BLaER1 (cell line): ENCODE results near the gene USP40.

Source experiments
- H3K27ac ChIP-seq: shearing (Covaris generic); formaldehyde crosslinking; 2 replicates; pipeline ENCODE4 v1.8.1; 2022
- H3K27me3 ChIP-seq: shearing (Covaris generic); formaldehyde crosslinking; 2 replicates; pipeline ENCODE4 v1.8.1; 2022
- H3K36me3 ChIP-seq: shearing (Covaris generic); formaldehyde crosslinking; 2 replicates; pipeline ENCODE4 v1.8.1; 2022
- H3K4me1 ChIP-seq: shearing (Covaris generic); formaldehyde crosslinking; 2 replicates; pipeline ENCODE4 v1.8.1; 2022
- H3K4me2 ChIP-seq: shearing (Covaris generic); formaldehyde crosslinking; 2 replicates; pipeline ENCODE4 v1.8.1; 2022
- H3K4me3 ChIP-seq: shearing (Covaris generic); formaldehyde crosslinking; 2 replicates; pipeline ENCODE4 v1.8.1; 2022
- H3K9ac ChIP-seq: shearing (Covaris generic); formaldehyde crosslinking; 2 replicates; pipeline ENCODE4 v1.8.1; 2022
- H3K9me3 ChIP-seq: shearing (Covaris generic); formaldehyde crosslinking; 2 replicates; pipeline ENCODE4 v1.8.1; 2022
- H4K20me1 ChIP-seq: shearing (Covaris generic); formaldehyde crosslinking; 2 replicates; pipeline ENCODE4 v1.8.1; 2022
- Cebpa-rat ChIP-seq: shearing (Covaris generic); IDR thresholded peaks from 2 replicates; pipeline ENCODE4 v1.8.1; 2022

Gene USP40

DNA sequence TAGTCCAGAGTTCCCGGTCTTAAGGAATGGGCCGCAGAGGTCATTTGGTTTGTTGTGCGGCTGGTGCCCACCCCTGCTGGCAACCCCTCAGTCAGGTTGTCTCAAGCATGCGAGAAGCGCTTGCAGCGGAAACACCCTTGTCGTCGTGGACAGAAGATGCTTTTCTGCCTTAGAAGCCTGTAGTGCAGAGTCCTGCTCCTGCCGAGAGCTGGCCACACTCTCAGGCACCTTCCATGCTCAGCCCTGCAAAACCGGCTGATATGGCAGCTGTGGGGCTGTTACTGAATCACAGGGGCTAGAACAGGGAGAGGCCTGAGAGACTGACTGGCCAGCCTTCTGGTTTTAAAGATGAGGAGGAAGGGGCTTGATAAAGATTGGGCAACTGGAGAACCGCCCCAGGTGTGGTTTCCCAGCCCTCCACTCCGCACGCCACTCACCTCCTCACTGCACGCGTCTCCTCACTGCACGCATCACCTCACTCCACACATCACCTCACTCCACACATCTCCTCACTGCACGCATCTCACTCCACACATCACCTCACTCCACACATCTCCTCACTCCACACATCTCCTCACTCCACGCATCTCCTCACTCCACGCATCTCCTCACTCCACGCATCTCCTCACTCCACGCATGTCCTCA is 103.6 kb downstream of the USP40 start:
- H3K9me3 ChIP-seq, result no peaks in the 10 kb centered on the region
- no peaks in the 10 kb centered on the region for H3K27me3 ChIP-seq
- TF ChIP-seq Cebpa-rat, result no peak
- H3K4me1 ChIP-seq, result no peaks in the 10 kb centered on the region
- H4K20me1 ChIP-seq, result peaks cover 75% of the 10 kb centered on the region
- H3K4me3 ChIP-seq, result no peak overlapping the region
- no peak overlapping the region for H3K27ac ChIP-seq
- no peak overlapping the region for H3K4me2 ChIP-seq
- no peak overlapping the region for H3K9ac ChIP-seq
- peaks cover 98% of the 10 kb centered on the region for H3K36me3 ChIP-seq

- no peak overlapping the region for H3K4me2 ChIP-seq
- peaks cover 75% of the 10 kb centered on the region for H4K20me1 ChIP-seq
- no peak overlapping the region for H3K9ac ChIP-seq
- no peak overlapping the region for H3K4me3 ChIP-seq
- H3K4me1 ChIP-seq, result no peaks in the 10 kb centered on the region
- peaks cover 98% of the 10 kb centered on the region for H3K36me3 ChIP-seq
- no peak for TF ChIP-seq Cebpa-rat
- H3K27ac ChIP-seq, result no peak overlapping the region
- H3K9me3 ChIP-seq, result no peaks in the 10 kb centered on the region
- H3K27me3 ChIP-seq, result no peaks in the 10 kb centered on the region
Observed at GRCh38 chr2:233462202-233462785, 104.3 kb downstream of the USP40 start.

- Histone ChIP-seq H3K4me2 (no peak overlapping the region), H4K20me1 (peaks cover 75% of the 10 kb centered on the region), H3K9ac (no peak overlapping the region), H3K27me3 (no peaks in the 10 kb centered on the region), H3K27ac (no peak overlapping the region), H3K9me3 (no peaks in the 10 kb centered on the region), H3K4me3 (no peak overlapping the region), H3K36me3 (peaks cover 98% of the 10 kb centered on the region), H3K4me1 (no peaks in the 10 kb centered on the region)
- TF ChIP-seq Cebpa-rat, result no peak
Observed at GRCh38 chr2:233461481-233461891, 105.1 kb downstream of the USP40 start.

DNA sequence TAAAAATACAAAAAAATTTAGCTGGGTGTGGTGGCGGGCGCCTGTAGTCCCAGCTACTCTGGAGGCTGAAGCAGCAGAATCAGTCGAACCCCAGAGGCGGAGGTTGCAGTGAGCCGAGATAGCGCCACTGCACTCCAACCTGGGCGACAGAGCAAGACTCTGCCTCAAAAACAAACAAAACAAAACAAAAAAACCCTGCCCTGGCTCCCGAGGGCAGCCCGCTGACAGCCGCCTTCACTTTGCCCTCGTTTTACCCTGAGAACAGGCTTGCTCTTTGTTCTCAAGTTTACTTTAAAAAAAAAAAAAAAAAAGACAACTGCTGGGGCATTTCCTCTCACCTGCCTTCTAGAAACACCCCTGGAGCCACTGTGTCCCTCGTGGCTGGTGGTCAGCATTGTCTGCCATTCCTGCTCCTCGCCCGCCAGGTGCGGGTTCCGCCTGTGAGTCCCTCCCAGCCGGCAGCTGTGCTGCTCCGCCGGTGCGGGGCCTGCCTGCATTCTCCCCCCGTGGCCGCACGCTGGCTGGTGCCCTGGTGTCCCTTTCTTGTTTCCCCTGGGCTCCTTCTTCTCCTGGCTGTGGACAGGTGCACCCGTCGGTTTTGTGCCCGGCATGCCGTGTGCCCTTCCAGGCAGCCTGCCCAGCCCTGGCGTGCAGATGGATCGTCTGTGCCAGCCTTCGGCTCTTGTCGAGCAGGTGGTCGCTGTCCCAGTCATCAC is 105.7 kb downstream of the USP40 start:
- Histone ChIP-seq H3K36me3 (peaks cover 98% of the 10 kb centered on the region), H3K4me3 (no peak overlapping the region), H3K9ac (no peak overlapping the region), H3K27me3 (no peaks in the 10 kb centered on the region), H3K4me1 (no peaks in the 10 kb centered on the region), H3K9me3 (no peaks in the 10 kb centered on the region), H3K27ac (0 out of 2 replicates have a peak overlapping the region, but pooled peaks have one; percentile 18), H4K20me1 (peaks cover 75% of the 10 kb centered on the region), H3K4me2 (no peak overlapping the region)
- TF ChIP-seq Cebpa-rat, result no peak

GRCh38 chr2:233459426-233459825 is 107.2 kb downstream of the USP40 start:
- Histone ChIP-seq H3K9me3 (no peaks in the 10 kb centered on the region), H3K4me1 (no peaks in the 10 kb centered on the region), H3K9ac (no peak overlapping the region), H4K20me1 (peaks cover 78% of the 10 kb centered on the region), H3K4me2 (no peak overlapping the region), H3K27me3 (no peaks in the 10 kb centered on the region), H3K36me3 (peaks cover 100% of the 10 kb centered on the region), H3K4me3 (no peak overlapping the region), H3K27ac (no peak overlapping the region)
- no peak for TF ChIP-seq Cebpa-rat

DNA sequence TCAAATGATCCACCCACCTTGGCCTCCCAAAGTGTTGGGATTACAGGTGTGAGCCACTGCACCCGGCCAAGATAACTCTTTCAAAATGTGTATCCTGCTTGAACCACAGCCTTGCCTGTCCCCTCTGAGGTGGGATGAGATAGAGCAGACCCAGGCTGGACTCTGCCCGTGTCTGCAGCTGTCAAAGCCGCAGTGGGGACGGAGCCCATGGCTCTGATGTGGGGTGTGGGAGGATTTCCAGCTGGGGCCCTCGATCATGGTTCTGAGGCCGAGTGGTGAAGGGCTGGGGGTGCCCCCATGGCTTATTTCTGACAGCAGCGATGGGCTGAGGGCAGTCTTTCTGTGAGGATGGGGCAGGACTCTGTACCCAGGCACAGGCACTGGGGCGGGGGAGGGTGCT is 107.8 kb downstream of the USP40 start:
- peaks cover 78% of the 10 kb centered on the region for H4K20me1 ChIP-seq
- no peak overlapping the region for H3K27ac ChIP-seq
- no peaks in the 10 kb centered on the region for H3K4me1 ChIP-seq
- peaks cover 100% of the 10 kb centered on the region for H3K36me3 ChIP-seq
- no peak overlapping the region for H3K4me3 ChIP-seq
- TF ChIP-seq Cebpa-rat, result no peak
- no peaks in the 10 kb centered on the region for H3K9me3 ChIP-seq
- H3K4me2 ChIP-seq, result no peak overlapping the region
- H3K27me3 ChIP-seq, result no peaks in the 10 kb centered on the region
- H3K9ac ChIP-seq, result no peak overlapping the region

DNA sequence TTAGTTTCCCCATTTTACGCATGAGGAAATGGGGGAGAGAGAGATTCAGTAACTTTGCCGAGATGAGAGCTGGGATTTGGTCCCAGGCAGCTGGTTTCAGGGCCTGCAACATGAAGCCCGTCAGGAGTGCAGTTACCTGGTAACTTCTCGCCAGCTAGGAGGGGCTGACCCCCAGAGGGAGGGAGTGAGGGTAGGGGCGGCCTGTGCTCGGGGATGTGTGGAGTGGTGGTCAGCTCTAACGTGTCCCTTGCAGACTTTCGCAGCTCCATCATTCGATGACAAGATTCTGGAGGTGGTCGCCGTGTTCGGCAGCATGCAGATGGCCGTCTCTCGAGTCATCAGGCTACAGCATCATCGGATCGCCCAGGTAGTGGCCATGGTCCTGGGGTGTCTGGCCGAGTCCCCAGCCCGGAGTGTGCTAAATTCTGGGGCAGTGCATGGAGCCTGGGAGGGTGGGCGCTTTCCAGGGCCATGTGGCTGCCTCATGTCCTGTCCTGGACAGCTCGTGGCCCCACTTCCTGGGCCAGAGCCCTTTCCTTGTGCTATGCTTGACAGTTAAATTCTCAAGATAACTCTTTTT is 108.5 kb downstream of the USP40 start:
- H4K20me1 ChIP-seq, result peaks cover 85% of the 10 kb centered on the region
- no peak overlapping the region for H3K27ac ChIP-seq
- H3K9me3 ChIP-seq, result no peaks in the 10 kb centered on the region
- H3K27me3 ChIP-seq, result no peaks in the 10 kb centered on the region
- H3K4me1 ChIP-seq, result no peaks in the 10 kb centered on the region
- TF ChIP-seq Cebpa-rat, result no peak
- no peak overlapping the region for H3K9ac ChIP-seq
- H3K4me2 ChIP-seq, result no peak overlapping the region
- H3K36me3 ChIP-seq, result peaks cover 100% of the 10 kb centered on the region
- no peak overlapping the region for H3K4me3 ChIP-seq

DNA sequence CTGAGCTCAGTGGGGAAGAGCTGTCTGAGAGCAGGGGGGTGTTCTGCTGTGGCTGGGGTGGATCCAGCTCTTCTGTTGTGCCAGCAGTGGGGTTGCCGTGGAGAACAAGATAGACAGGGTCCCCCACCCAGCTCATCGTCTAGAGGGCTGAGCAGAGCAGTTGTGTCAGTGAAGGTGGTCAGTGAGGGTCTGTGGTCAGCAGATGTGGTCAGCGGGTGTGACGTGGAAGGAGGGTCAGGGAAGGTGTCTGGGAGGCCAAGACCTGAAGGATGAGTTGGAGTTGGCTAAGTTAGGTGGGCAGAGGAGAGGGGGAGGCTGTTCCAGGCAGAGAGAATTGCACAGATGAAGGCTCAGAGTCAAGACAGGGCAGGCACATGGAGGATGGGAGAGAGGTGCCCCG is 109.2 kb downstream of the USP40 start:
- Histone ChIP-seq H4K20me1 (peaks cover 93% of the 10 kb centered on the region), H3K4me2 (no peak overlapping the region), H3K27me3 (no peaks in the 10 kb centered on the region), H3K4me3 (no peak overlapping the region), H3K4me1 (no peaks in the 10 kb centered on the region), H3K9ac (no peak overlapping the region), H3K27ac (no peak overlapping the region), H3K36me3 (peaks cover 100% of the 10 kb centered on the region), H3K9me3 (no peaks in the 10 kb centered on the region)
- no peak for TF ChIP-seq Cebpa-rat

- TF ChIP-seq Cebpa-rat, result no peak
- no peaks in the 10 kb centered on the region for H3K9me3 ChIP-seq
- no peak overlapping the region for H3K4me2 ChIP-seq
- peaks cover 93% of the 10 kb centered on the region for H4K20me1 ChIP-seq
- no peak overlapping the region for H3K4me3 ChIP-seq
- no peaks in the 10 kb centered on the region for H3K27me3 ChIP-seq
- H3K36me3 ChIP-seq, result peaks cover 100% of the 10 kb centered on the region
- H3K9ac ChIP-seq, result no peak overlapping the region
- H3K4me1 ChIP-seq, result no peaks in the 10 kb centered on the region
- no peak overlapping the region for H3K27ac ChIP-seq
Observed at GRCh38 chr2:233456934-233457333, 109.6 kb downstream of the USP40 start.

DNA sequence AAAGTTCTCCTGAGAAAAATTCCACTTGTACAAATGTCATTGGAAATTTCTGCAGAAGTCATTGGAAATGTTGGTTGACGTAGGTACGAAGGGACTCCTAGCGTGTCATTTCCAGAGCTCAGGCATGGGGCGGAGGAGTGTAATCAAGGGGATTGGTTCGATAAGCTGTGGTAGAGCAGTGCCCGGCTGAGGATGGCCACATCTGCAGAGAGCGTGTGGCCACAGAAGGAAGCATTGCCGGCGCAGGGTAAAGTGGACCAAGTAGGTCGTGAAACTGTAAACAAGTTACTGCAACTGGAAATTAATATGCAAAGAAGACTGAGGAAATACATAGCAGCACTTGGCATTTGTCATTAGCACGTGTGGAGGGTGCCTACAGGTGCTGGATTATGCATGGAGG is 110.5 kb downstream of the USP40 start:
- Histone ChIP-seq H3K9me3 (no peaks in the 10 kb centered on the region), H3K9ac (no peak overlapping the region), H3K4me3 (no peak overlapping the region), H3K4me2 (no peak overlapping the region), H3K4me1 (no peaks in the 10 kb centered on the region), H3K36me3 (peaks cover 100% of the 10 kb centered on the region), H3K27me3 (no peaks in the 10 kb centered on the region), H3K27ac (no peak overlapping the region), H4K20me1 (peaks cover 93% of the 10 kb centered on the region)
- TF ChIP-seq Cebpa-rat, result no peak
